CD4-positive, alpha-beta T cell treated with Interleukin-15 for 4 hours (primary cell): ENCODE data around the gene HCK.
"Not testable (repeated sequence)": the region's sequence is repeated elsewhere in the genome, so short reads cannot be mapped to it uniquely, and the experiment has no call there.

Experiments used
- DNase-seq: peaks from one replicate; pipeline ENCODE4 v3.0.0-alpha.2; 2020; ENCODE audit warnings: low spot score

The HCK gene

GRCh38 chr20:32029561-32029960 lies 22.5 kb upstream of the HCK start:
- DNase-seq = no peak

DNA sequence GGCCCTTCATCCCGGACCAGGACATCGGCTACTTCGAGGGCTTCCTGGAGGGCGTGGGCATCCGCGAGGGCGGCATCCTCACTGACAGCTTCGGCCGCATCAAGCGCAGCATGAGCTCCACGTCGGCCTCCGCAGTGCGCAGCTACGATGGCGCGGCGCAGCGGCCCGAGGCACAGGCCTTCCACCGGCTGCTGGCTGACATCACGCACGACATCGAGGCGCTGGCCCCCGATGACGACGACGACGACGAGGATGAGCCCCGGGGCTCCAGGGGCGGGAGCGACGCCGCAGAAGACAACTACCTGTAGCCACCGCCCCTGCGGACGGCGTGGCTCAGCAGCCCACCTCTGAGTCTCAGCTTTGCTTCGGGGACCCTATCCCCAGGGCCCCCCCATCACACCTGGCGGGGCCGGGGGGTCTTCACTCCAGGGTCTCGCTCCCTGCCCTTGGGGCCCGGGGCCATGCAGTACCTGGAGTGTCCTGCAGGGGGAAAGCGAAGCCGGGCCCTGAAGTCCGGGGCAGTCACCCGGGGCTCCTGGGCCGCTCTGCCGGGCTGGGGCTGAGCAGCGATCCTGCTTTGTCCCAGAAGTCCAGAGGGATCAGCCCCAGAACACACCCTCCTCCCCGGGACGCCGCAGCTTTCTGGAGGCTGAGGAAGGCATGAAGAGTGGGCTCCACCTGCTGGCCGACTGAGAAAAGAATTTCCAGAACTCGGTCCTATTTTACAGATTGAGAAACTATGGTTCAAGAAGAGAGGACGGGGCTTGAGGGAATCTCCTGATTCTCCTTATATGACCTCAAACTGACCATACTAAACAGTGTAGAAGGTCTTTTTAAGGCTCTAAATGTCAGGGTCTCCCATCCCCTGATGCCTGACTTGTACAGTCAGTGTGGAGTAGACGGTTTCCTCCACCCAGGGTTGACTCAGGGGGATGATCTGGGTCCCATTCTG lies 20.8 kb upstream of the HCK start:
- peak; percentile 39 for DNase-seq

- DNase-seq = no peak
Observed at GRCh38 chr20:32033316-32033715, 18.7 kb upstream of the HCK start.

GRCh38 chr20:32033721-32034120 lies 18.3 kb upstream of the HCK start:
- not testable (repeated sequence) for DNase-seq

DNA sequence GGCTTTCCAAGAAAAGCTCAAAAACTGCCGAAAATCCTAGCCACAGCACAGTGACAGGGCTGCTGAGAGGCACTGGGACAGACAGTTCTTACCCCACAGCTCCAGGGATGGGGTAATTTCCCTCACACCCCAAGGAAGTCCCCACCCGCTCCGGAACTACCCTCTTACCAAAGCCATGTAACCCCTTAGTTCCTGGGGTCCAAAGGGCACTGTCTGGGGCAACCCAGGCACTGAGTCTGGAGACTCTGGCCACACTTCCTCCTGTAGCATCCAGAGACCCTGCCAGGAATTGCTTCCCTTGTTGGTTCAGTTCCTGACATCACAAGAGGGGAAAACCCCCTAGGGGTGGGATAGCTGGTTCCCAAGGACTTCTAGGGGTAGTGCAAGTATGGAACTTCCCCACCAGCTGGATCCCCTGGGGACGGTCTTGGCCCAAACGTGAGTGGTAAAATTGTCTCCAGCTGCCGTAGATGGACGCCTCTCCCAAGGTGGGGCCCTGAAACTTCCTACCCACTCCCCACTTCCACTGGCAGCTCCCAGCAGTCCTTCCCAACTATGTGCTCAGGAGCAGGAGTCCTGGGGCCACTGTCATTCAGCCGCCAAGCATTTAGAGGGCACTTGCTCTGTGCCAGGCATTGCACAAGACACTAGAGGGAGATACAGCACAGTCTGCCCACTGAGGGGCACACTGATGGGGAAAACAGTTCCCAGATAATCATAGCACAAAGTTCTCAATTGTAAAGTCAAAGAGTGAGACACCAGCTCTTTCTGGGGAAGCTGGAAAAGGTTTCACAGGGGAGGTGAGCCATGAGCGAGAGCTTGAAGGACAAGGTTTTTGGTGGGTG lies 17.2 kb upstream of the HCK start:
- DNase-seq = no peak

- DNase-seq = no peak
Observed at GRCh38 chr20:32035426-32035779, 16.6 kb upstream of the HCK start.

- DNase-seq = no peak
Observed at GRCh38 chr20:32036252-32036651, 15.8 kb upstream of the HCK start.

DNA sequence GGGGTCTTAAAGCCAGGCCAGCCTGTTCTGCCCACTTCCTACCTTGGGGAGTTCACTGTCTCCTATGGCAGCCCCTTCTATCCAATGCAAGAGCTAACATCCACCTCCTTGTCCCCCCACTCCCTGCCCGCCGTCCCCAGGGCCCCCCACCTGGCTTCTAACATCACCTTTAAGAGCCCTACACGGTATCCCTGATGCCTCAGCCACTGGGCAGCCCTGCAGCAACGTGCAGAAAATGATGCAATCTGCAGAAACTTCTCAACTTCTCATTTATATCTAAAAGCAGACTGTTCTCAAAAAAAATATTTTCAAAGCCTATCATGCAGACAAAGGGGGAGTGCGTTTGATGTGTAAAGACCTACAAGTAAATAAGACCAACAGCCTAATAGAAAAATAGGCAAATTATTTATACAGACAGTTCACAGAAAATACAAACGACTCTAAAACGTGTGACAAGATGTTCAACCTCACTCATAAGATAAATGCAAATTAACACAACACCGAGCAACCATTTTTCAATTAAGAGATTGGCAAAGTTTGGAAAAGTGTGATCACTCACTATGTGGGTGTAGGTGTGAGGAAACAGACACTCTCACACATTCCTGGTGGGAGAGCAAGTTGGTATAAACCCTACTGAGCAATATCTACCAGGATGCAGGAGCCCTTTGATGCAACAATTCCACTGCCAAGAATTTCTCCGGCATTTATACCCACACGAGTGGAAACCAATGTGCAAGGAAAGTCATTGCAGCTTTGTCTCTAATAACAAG lies 15.1 kb upstream of the HCK start:
- DNase-seq = no peak

GRCh38 chr20:32037929-32038328 lies 14.1 kb upstream of the HCK start:
- no peak for DNase-seq

DNA sequence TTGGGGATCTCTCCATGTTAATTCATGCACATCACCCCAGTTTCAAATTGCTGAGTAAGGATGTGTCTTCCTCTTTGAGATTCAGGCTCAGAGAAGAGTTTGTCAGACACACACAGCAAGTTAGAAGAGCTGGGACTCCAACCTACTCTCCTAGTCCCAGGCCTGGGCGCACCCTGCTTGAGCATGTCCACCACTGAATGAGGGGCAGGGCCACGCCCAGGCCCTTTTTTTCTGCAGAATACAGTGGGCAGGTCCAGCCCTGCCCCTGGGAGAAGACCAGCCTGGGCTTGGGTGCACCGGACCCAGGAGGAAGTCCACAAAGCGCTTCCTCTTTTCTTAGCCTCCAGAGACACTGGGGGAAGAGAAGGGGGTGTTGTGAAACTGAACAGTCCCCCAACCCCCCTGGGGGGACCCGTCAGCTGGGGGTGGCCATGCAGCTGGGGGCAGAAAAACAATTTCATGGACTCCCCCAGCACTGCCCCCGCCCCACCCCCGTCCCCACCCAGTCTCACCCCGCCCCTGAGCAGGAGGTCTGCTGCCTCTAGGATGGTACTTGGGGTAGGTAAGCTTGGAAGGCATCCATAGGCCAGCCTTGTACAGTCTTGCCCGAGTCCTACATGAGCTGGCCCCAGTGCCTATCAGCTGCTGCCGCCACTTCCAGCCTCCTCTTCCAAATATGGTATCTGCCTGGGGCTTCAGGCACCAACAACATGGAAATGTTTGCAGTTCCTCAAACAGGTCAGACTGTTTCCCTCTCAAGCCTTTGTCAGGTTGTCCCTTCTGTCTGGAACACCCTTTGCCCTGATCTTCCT lies 11.7 kb upstream of the HCK start:
- no peak for DNase-seq

GRCh38 chr20:32045999-32046398 lies 6.0 kb upstream of the HCK start:
- no peak for DNase-seq

- no peak for DNase-seq
Observed at GRCh38 chr20:32050324-32050841, 1.7 kb upstream of the HCK start.

DNA sequence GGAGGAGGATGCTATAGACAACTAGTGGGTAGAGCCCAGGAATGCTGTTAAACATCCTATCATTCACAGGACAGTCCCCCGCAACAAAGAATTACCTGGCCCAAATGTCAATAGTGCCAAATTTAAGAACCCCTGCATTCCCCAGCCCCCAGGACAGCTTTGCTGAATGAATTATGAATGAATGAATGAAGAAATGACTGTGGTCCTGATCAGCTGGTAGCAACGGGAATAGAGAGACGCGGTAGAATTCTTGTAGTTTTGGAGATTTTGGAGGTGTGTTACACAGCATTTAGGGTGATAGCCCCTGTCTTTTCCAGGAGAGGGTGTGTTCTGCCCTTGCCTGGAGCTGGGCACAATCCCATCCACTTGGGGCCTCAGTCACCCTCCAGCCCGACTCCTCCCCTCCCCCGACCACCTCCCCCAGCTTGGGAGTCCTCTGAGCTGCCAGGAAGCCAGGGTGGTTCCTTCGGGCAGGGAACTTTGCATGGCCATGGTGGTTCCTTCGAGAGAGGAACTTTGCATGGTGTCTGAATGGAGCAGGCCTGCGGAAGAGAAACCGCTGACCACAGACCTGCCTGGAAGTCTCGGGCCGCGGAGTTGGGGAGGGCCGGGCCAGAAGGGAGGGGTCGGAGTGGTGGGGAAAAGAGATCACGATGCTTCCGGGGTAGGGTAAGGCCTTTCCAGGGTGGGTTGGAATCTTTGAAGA lies 1.0 kb upstream of the HCK start:
- no peak for DNase-seq

- DNase-seq = no peak
Observed at GRCh38 chr20:32051720-32052089, 337 bp upstream of the HCK start.

DNA sequence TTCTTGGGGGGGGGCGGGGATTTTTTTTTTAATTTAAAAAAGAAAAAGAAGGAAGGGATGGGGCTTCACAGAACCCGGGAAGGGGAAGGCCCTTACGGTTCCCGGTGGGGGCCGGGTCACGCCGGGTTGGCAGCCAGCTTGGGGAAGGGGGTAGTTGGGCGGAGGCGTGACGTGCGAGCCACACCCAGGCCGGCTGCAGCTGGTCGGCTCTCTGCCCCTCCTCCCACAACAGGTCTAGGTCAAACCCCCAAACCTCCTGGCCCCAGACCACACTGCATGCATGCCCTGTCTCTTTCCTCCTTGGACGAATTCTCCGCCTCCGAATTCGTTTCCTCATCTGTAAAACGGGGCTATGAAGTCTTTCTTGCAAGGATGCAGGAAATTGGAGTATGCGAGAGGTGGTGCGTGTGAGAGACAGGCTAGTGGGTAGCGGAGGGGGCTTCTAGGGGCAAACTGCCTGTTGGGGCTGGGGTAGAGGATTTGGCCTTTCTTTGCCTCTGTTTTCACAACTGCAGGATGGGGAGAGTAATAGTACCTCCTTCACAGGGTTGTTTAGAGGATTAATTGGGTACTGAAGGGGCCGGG lies 828 bp downstream of the HCK start:
- DNase-seq = no peak

DNA sequence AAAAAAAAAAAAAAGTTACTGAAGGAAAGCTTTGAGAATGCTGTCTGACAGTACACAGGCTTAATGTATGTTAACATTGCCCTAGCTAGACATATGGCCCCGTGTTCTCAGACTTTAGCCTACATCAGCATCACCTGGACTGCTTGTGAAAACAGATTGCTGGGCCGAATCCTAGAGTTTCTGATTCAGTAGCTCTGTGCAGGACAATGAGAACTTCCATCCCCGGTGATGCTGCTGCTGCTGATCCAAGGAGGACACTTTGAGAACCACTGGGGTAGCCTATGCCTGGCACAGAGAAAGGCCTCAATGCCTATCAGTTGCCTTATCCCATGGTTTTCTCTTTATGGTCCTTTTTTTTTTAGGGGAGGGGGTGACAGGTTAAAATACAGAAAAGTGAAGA lies 1.6 kb downstream of the HCK start:
- DNase-seq = no peak

DNA sequence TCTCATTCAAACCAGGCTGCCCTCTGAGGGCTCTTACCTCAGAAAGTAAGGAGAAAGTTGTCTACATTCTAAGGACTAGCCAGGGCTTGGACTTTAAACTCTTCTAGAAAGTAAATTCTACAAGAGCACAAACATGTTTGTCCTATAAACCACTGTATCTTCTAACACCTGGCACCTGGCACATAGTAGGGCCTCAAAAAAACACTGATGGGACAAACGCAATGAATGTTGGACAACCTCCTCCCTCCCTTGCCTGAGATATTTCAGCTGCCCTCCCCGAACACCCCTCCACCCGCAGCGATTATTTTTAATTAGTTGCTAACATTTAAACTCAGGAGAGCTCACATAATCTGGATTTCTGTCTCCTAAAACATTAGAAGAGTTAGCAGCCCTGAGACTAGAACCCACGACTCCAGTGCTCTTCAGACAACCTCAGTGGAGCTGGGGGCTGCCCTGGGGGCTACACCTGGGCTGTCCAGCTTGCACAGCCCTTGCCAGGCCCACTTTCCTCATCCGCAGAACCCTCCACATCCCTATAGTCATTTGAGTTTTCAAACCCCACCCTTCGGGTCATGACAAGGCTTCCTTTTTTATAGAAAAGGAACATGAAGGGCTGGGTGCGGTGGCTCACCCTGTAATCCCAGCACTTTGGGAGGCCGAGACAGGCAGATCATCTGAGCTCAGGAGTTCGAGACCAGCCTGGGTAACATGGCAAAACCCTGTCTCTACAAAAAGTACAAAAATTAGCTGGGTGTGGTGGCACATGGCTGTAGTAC lies 4.9 kb downstream of the HCK start:
- DNase-seq = no peak

GRCh38 chr20:32057656-32058184 lies 5.7 kb downstream of the HCK start:
- no peak for DNase-seq

DNA sequence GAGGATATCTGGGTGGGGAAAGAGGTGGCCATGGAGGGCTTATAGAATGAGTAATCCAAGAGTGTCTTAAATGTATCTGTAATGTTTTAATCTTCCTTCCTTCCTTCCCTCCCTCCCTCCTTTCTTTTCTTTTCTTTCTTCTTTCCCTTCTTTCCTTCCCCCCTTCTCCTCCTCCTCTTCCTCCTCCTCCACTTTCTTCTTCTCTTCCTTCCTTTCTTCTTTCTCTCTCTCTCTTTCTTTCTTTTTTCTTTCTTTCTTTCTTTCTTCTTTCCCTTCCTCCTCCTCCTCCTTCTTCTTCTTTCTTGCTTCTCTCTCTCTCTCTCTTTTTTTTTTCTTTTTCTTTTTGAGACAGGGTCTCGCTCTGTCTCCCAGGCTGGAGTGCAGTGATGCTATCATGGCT lies 7.1 kb downstream of the HCK start:
- no peak for DNase-seq
